AG09319 (cell line): ENCODE data around the gene SH3GL2.

Source experiments
- DNase-seq: peaks from one replicate; pipeline ENCODE4 v3.0.0-alpha.2; 2010; ENCODE audit warnings: low read depth; ENCODE audit errors: extremely low read depth
- TF ChIP-seq, protein P1 (sequence below): IDR thresholded peaks from 2 replicates; pipeline ENCODE4 v1.5.1; 2011; ENCODE audit warnings: low read depth, mild to moderate bottlenecking, inconsistent platforms, low read length, moderate library complexity

The SH3GL2 gene

DNA sequence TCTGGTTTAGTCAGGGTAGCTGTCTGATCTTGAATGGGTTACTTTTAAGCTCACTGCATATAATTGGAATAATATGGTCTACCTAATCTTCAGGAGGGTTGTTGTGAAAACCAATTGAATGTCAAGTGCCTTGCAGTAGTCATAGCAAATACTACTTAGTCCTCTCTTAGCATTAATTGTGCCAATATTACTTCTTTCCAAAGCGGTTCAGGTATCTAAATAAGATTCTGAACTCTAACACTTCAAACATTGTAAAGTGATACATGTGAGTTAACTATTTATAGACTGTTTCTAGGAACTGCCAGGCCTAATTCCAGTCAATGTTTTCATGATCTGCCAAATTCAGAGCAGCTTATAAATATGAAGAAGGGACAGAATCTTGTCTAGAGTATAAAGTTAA, 140.2 kb downstream of the SH3GL2 start:
- no peak for DNase-seq
- TF ChIP-seq, protein P1, sequence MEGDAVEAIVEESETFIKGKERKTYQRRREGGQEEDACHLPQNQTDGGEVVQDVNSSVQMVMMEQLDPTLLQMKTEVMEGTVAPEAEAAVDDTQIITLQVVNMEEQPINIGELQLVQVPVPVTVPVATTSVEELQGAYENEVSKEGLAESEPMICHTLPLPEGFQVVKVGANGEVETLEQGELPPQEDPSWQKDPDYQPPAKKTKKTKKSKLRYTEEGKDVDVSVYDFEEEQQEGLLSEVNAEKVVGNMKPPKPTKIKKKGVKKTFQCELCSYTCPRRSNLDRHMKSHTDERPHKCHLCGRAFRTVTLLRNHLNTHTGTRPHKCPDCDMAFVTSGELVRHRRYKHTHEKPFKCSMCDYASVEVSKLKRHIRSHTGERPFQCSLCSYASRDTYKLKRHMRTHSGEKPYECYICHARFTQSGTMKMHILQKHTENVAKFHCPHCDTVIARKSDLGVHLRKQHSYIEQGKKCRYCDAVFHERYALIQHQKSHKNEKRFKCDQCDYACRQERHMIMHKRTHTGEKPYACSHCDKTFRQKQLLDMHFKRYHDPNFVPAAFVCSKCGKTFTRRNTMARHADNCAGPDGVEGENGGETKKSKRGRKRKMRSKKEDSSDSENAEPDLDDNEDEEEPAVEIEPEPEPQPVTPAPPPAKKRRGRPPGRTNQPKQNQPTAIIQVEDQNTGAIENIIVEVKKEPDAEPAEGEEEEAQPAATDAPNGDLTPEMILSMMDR, result no peak

DNA sequence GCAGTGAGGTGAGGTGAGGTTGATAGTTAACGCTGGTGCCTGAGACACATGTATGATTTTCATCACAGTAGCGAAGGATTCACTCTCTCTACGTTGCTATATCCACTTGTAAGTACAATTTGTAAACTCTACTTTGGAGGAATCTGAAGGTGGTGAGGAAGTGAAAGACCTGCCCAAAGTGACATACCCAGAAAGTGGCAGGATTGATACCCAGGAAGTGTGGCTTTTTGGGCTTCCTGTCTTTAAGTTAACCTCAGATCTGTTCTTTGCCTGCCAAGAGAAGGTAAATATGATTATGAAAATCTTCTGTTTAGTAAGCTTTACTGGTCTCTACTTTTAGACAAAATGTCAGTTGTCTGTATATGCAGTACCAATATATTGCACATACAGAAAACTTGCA, 143.1 kb downstream of the SH3GL2 start:
- no peak for DNase-seq
- TF ChIP-seq, protein P1, result no peak

DNA sequence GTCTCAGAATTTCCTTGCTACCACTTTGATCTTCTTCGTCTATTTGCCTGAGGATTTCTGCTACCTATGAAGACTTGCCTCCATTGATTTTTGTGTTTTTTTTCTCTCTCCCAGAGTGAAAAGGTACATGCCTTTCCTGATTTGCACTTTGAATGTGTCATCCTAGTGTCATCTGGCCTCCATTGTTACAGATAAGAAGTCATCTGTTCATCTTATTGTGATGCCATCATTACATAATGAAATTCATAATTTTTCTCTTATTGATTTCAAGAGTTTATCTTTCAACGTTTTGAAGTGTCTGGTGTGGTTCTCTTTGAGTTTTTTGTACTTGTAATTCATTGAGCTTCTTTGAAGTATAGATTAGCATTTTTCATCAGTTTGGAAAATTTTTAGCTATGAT, 144.8 kb downstream of the SH3GL2 start:
- no peak for DNase-seq
- TF ChIP-seq, protein P1, result no peak

DNA sequence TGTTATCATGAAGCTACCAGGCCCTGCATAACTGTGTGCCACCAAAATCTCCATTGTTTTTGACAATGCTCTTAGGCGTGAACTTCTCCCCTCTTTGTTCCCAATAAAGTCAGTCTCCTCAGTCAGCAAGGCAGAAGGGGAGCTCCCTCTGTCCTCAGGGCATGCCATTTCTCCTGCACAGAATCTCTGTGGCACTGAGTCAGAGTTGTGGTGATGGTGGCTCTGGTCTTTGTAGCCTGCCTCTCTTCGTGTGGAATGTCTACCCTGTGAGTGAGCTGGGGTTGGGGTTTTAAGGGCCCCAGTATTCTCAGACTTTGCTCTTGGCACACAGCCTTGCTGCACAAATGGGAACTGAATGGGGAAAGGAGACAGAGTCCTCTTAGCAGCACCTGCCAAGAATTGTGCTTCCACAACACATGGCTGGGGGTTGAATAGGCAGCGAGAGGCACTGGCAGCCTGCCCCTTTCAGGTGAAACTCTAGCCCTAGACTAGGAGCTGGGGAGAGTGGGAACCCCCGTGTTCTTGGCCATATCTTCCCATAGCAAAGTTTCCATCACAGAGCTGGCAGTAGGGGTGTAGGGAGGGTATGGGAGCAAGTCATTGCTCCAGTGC, 146.6 kb downstream of the SH3GL2 start:
- DNase-seq, result no peak

DNA sequence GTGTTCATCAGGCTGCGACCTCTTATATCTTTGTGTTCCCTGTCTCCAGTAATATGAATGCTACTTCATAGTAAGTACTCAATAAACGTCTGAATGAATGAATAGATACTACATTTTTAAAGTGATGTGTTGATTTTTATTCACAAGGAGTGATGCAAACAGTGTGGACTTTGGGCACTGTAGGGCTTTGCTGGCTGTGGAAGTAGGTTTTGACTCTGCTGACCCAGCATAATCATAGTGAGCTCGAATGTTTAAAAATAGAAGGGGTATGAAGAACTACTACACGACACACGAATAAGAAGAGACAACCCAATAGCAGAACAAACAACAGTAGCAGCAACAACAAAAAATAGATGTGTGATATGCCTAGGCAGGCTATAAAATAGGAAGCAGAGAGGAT, 147.4 kb downstream of the SH3GL2 start:
- TF ChIP-seq, protein P1, result no peak
- no peak for DNase-seq

More for the DNA sequence above, 146.6 kb downstream of the SH3GL2 start:
- TF ChIP-seq, protein P1, result no peak

DNA sequence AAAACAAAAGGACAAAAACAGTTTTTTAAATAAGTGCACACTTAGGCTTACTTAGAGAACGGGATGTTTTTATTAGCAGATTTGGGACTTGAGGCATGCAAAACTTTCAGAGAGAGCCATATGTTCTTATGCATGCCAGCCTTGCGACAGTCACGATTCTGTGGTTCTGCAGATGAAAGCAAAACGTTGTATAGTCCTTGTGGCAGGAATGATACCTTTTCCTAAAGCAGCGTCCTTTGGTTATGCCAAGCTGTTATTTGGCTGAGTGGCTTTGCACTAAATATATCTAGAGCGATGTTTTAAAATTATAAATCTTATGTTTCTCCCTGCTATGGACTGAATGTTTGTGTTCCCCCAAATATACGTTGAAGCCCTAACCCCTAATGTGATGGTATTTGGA, 152.0 kb downstream of the SH3GL2 start:
- no peak for DNase-seq
- TF ChIP-seq, protein P1, result no peak

DNA sequence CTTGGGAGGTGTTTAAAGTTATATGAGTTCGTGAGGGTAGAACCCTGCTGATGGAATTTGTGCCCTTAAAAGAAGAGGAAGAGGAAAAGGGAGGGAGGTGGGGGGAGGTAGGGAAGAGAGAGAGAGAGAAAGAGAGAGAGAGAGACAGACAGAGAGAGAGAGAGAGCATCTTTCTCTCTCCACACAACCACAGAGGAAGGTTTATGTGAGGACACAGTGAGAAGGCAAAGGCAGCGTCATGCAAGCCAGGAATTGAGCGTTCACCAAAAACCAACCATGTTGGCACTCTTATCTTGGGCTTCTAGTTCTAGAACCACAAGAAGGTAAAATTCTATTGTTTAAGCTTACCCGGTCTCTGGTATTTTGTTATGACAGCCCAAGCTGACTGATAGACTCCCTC, 152.4 kb downstream of the SH3GL2 start:
- TF ChIP-seq, protein P1, result no peak
- no peak for DNase-seq
